ENCODE results near the gene E4F1.

Gene E4F1

DNA sequence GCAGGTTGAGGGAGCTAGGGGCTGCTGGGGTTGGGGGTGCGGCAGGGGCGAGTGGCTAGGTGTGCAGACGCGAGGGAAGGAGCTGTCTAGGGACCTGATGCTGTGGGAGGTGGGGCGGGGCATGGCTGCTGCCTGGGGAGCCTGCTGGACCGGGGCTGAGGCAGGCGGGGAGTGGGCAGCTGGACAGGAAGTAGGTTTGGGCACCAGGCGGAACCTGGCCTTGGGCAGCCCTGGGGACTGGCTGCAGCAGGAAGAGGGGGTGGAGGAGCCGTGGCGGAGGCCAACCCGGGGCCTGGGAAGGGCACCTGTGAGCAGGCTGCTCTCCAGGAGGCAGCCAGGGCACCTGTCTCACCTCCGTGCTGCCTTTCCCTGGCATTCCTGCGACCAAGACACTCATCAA, 7.0 kb downstream of the E4F1 start:
- no peak for DNase-seq (ENCODE audit: low read depth)
- TF ChIP-seq, protein P1, sequence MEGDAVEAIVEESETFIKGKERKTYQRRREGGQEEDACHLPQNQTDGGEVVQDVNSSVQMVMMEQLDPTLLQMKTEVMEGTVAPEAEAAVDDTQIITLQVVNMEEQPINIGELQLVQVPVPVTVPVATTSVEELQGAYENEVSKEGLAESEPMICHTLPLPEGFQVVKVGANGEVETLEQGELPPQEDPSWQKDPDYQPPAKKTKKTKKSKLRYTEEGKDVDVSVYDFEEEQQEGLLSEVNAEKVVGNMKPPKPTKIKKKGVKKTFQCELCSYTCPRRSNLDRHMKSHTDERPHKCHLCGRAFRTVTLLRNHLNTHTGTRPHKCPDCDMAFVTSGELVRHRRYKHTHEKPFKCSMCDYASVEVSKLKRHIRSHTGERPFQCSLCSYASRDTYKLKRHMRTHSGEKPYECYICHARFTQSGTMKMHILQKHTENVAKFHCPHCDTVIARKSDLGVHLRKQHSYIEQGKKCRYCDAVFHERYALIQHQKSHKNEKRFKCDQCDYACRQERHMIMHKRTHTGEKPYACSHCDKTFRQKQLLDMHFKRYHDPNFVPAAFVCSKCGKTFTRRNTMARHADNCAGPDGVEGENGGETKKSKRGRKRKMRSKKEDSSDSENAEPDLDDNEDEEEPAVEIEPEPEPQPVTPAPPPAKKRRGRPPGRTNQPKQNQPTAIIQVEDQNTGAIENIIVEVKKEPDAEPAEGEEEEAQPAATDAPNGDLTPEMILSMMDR (IDR thresholded peaks at IDR 0.05; ENCODE audit: low read length, missing control alignments): no peak

DNA sequence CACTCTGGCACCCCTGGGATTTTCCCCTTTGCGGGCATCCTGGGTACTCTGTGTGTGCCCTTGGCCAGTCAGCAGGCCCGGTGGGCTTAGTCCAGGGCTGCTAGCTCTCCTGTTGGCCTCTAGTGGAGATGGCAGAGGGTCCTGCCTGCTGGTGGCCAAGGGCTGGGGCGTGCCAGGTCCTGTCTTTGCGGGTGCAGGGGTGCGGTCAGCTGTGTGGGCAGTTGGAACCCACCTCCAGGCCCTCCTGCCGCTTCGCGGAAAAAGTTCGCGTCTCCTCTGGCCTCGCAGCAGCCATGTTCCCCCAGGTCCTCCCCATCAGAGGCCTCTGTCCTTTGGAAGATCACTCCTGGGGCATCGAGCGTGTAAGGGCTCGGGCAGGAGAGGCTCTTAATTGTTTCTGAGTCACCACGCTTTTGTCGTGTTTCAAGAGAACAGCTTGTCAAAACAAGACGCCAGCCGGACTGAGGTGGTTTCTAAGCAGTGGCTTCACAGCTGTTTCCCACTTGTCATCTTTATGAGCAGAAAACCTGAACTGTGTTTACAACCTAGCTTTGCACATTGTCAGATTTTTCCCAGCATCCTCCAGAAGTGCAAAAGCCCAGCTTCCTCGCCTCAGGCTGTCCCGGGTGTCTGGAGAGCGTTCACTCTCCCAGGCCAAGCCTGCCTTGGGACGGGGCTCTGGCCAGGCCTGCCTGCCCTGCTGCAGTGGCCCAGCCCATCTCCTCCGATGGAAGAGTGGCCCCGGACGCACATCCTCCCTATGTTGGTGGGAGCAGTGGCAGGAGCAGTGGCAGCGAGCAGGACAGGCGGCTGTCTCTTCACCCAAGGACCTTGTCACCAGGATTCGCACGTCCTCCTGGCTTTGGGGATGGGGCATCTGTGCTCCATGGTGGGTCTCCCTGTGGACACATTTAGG, 7.9 kb downstream of the E4F1 start:
- no peak overlapping the region for H3K4me3 ChIP-seq (replicated peaks; ENCODE audit: low read depth, low read length)
- no peak for DNase-seq (ENCODE audit: low read depth)
- TF ChIP-seq, protein P1 (IDR thresholded peaks at IDR 0.05; ENCODE audit: low read length, missing control alignments): no peak

More for the DNA sequence above, 7.0 kb downstream of the E4F1 start:
- H3K4me3 ChIP-seq (replicated peaks; ENCODE audit: low read depth, low read length): no peak overlapping the region

DNA sequence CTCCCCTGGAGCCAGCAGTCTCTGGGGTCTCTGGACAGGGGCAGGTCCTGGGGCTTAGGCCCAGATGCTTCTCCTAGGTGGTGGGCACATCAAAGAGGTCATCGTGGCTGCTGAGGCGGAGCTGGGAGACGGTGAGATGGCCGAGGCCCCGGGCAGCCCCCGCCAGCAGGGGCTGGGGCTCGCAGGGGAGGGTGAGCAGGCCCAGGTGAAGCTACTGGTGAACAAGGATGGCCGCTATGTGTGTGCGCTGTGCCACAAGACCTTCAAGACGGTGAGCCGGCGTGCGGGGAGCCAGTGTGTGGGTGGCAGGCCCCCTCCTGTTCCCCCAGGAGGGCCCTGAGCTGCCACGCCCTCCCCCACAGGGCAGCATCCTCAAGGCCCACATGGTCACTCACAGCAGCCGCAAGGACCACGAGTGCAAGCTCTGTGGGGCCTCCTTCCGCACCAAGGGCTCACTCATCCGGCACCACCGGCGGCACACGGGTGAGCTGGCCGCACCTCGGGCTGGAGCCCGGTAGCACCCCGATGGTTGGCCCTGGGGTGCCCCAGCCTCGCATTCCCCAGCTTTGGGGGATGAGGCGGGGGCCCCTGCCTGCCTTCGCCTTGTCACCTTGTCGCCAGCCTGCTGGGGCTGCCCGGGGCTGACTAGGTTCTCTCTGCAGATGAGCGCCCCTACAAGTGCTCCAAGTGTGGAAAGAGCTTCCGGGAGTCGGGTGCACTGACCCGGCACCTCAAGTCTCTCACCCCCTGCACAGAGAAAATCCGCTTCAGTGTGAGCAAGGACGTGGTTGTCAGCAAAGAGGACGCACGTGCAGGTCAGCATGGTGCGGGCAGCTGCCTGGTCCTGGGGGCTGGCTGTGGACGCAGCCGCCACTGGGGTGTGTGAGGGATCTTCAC, 9.0 kb downstream of the E4F1 start:
- TF ChIP-seq, protein P1 (IDR thresholded peaks at IDR 0.05; ENCODE audit: low read length, missing control alignments): no peak
- H3K4me3 ChIP-seq (replicated peaks; ENCODE audit: low read depth, low read length): no peak overlapping the region

DNA sequence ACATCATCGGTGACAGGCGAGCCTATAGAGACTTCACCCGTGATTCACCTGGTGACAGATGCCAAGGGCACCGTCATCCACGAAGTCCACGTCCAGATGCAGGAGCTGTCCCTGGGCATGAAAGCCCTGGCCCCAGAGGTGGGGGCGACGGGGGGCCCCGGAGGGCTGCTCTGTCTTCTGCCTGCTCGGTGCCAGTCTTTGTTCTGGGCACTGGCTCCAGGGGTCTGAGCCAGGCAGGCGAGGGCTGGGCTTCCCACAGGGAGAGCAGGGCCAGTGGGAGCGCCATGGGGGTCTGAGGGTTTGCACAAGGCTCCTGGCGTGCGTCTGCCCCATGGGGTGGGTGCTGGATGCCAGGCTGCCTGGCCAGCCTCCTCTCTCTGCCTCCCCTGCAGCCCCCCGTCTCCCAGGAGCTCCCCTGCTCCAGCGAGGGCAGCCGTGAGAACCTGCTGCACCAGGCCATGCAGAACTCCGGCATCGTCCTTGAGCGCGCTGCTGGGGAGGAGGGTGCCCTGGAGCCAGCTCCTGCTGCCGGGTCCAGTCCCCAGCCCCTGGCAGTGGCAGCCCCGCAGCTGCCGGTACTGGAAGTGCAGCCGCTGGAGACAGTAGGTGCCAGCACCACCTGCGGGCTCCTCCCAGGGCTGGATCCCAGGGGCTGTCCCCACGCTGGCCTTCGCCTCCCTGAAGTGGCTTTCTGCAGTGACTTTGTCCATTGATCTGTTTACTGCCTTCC, 9.8 kb downstream of the E4F1 start:
- DNase-seq (ENCODE audit: low read depth): no peak
- H3K4me3 ChIP-seq (replicated peaks; ENCODE audit: low read depth, low read length): no peak overlapping the region
- TF ChIP-seq, protein P1 (IDR thresholded peaks at IDR 0.05; ENCODE audit: low read length, missing control alignments): no peak

More for the DNA sequence above, 9.0 kb downstream of the E4F1 start:
- DNase-seq (ENCODE audit: low read depth): no peak

DNA sequence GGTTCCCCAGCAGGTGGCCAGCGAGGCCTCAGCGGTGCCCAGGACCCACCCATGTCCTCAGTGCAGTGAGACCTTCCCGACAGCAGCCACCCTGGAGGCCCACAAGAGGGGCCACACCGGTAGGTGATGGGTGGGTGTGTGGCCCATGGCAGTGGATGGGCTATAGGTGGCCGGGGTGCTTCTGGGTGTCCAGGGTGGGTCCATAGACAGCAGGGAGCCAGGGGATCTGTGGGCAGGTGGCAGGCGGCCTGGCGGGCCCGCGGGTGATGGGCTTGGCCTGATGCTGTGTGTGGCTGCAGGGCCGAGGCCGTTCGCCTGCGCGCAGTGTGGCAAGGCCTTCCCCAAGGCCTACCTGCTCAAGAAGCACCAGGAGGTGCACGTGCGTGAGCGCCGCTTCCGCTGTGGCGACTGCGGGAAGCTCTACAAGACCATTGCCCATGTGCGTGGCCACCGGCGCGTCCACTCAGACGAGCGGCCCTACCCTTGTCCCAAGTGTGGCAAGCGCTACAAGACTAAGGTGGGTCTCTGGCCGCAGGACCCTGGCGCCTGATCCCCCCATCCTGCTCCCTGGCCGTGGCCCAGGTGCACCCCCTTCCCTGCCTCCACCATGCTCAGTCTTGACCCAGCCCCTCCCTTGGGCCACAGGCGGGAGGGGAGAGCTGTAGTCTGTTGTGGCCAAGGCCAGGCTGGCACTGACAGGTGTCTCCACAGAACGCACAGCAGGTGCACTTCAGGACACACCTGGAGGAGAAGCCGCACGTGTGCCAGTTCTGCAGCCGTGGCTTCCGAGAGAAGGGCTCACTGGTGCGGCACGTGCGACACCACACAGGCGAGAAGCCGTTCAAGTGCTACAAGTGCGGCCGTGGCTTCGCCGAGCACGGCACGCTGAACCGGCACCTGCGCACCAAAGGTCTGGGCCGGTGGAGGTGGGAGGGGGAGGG, 10.8 kb downstream of the E4F1 start:
- no peak for DNase-seq (ENCODE audit: low read depth)
- TF ChIP-seq, protein P1 (IDR thresholded peaks at IDR 0.05; ENCODE audit: low read length, missing control alignments): no peak

DNA sequence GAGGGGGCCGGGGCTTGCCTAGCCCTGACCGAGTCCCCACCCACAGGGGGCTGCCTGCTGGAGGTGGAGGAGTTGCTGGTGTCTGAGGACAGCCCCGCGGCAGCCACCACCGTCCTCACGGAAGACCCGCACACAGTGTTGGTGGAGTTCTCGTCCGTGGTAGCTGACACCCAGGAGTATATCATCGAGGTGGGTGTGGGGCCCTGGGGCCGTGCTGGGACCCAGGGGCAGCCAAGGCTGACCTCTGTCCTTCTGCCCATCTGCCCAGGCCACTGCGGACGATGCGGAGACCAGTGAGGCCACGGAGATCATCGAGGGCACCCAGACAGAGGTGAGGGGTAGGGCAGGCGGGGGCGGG, 11.4 kb downstream of the E4F1 start:
- no peak overlapping the region for H3K4me3 ChIP-seq (replicated peaks; ENCODE audit: low read depth, low read length)
- no peak for DNase-seq (ENCODE audit: low read depth)
- TF ChIP-seq, protein P1 (IDR thresholded peaks at IDR 0.05; ENCODE audit: low read length, missing control alignments): no peak

More for the DNA sequence above, 10.8 kb downstream of the E4F1 start:
- H3K4me3 ChIP-seq (replicated peaks; ENCODE audit: low read depth, low read length): no peak overlapping the region
